GM18861 (cell line): ENCODE measurements around the gene PRCD.

ENCODE experiments used
- ATAC-seq: cut with Tn5 transposase; IDR thresholded peaks from one replicate; pipeline ENCODE4 v1.9.1; 2021; ENCODE audit not compliant: unreplicated experiment

The PRCD gene, protein sequence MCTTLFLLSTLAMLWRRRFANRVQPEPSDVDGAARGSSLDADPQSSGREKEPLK

DNA sequence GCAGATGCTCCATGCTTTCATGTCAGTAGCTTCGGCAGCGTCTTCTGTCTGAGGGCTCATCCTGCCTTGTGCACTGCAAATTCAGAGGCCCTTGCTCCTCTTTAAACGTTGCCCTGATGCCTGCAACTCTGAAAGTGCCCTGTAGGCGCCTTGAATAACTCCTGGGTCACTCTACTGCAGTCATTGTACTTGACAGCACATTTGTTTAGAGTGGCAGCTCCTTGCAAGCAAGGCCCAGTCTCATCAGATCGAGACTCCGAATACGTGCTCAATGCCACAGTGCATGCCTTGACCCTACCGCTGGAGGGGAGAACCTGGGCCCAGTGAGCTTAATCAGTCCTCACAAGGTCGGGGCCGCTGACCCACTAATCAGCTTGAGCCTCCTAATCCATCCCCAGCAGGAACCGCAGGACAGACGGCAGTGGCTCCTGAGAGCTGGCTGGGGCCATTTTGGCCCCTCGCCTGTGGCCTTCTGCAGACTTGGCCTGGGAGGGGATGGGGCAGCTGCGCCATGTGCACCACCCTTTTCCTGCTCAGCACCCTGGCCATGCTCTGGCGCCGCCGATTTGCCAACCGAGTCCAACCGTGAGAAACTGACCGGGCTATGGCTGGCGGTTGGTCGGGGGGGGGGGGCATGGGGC is at the start of gene PRCD:
Gene PRCD, plus strand, starts transcription at position 414 of the 641 bp plus-strand sequence. Its CDS starts 98 bp downstream, at position 512.
- no peak for ATAC-seq

DNA sequence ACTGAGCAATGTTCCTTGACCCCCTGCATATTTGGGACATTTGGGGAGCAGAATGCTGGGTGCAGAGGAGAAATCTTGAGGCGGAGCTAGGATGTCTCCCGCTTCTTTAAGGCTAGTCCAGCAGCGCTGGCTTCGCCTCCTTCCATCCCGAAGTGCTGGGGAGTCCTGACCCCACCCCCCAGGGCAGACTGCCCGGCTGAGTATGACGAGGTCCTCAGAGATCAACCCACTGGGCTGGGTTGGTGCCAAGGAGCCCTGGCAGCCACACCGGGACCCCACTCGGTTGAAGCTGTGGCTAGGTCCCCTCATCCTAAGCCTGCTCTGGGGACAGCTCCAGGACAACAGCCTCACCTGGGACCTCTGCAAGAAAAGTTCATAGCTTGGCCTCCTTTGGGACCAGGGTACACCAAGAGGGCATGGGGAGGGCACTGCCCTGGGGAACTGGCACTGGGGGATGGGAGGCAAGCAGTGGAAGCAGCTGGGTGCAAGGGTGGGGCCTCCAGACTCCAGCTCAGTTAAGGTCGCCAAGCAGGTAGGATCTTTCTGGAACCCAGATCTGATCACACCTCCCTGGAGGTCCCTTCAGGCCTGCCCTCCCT is 49.6 kb upstream of the PRCD start:
- ATAC-seq = no peak

DNA sequence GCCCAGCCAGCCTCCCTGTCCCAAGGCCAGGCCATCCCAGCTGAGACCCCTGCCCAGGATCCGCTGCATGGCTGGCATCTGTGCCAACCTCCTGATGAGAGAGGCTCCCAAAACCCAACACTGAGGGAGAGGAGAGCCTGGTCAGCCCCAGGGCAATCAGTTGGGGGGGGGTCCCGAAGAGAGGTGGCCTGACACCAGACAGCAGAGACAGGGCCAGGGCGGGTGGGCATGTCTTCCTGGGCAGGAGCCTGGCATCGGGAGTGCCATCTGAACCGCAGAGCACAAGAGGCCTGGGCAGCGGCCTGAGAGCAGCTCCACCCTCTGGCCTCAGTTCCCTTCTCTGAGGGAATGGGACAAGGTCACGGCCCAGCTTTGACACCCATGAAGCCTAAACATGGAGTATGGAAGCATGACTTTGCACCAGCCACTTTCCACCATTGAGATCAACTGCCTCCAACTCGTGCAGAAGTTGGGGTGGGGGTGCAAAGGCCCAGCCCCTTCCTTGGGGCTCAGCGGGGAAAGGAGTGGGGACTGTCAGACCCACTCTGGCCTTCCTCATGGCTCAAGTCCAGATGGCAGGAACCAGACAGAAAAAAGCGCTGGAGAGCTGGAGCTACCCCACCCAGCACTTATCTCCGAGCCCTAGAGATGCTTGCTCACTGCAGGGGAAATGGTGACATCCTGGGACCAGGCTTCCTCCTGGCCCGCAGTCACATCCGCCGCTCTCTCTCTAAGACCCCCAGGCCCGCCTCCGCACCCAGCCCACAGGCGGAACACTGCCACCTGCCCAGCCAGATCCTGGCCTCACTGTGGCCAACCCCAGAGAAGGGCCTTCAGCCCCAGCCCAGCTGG is 48.3 kb upstream of the PRCD start:
- ATAC-seq = peak; percentile 10

DNA sequence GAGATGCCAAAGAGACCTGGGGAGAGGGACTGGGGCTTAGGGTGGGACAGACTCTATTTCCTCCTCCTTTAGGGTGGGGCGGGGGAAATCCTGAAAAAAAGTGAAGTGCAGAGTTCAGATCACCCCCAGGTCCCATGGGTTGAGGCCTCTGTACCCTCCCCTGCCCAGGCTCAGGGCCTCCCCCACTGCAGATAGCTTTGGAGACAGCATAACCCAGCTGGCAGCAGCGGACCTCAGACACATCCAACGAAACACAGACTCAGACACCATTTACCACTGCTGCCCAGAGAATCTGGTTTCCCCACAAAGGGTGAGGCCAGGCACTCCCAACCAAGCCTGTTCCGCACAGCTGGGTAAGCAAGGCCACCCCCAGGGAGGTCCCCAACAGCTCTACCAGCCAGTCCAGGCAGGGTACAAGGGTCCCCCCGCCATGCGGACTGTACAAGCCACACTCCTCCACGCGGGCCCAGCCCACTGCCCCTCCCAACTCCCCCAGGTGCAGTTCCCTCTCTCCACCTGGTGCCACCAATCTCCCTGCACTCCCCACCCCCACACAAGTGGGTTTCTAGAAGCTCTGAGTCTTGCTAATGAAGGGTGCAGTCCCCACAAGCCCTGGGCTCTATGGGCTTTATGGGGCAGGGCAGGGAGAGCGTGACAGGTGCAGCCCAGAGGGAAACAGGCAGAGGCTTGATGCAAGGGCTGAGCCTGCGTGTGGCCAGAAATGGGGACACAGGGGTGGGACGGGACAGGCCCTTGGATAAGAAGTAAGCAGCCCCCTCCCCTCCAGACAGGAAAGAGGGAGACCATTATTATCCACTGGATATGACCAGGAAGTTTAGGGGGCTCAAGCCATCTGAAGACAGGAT is 47.5 kb upstream of the PRCD start:
- ATAC-seq = peak; percentile 28

DNA sequence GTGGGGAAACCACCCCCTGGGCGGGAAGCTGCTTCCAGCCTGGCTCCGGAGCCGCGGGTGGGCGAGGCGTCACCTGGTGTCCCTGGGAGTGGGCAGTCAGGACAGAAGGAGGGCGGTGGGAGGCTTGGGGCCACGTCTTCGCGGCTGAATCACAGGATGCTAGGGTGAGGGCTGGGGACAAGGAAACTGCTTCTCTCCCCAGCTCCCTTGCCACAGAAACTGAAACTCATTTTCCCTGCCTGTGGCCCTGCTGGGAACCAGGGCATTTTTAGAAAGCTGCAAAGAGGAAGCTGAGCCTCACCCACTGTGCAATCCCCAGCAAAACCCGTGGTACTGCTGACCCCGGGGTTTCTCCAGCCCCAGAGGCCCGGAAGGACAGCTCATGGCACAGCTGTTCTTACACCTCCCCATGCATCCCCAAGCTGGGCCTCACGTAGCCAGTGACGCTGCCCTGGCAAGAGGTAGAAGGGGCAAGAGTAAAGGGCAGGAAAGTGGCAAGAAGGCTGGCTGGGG is 46.8 kb upstream of the PRCD start:
- peak; percentile 42 for ATAC-seq

DNA sequence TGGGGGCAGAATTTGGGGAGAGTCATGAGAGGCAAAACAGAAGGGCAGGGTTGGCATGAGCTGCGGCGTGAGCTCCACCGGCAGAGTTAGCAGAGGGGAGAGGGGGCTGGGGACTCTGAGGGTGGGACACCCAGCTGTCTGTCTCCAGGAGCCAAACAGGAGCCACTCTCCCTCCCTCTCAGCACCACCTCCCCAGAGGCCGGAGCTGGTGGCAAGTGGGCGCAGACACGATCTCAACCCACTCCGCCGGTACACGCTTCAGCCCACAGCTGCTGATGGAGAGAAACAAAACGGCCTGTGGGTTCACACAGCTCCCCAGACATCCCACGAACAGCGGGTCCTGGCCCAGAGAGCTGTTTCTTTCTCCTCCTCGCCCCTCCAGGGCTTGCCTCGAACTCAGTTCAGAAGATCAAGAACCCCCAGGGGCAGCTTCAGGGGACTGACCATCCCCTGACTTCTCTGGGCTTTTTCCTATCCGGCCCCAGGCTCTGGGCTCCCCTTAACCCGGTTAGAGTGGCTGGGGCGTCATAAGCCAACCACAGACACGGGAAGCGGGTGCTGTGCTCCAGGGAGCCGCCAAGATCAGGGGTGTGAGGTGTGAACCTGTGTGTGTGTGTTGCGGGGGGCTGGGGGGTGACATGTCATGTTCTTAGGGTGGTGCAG is 46.2 kb upstream of the PRCD start:
- no peak for ATAC-seq

DNA sequence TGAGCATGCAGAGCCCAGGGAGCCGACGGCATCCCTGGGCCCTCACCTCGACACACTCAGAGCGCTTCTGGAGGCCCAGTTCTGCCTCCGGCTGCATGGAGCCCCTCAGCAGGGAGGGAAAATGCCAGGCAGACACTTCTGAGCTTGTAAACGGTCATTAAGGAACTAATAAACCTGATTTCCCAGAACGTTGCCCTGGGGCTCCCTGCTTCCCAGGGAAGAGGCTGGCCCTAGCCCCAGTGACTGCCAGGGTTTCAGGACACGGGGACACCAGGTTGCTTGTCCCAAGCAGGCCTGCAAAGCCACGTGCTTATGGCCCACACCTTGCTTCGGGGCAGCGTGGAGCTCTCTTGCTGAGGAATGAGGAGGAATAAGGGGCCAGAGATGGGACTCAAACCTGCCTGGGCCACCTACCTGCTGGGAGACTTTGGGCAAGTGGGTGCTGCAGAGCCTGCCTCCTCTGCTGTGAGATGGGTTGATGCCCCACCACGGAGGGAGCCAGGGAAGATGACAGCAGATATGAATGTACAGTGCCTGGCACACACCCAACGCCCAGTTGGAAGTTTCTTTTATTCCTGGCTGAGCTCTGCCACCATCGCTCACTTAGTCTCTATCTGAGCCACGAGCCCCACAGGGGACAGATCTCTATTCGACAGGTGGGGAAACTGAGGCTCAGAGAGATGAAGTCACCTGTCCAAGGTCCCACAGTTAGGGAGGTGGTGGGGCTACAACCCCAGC is 44.0 kb upstream of the PRCD start:
- ATAC-seq = no peak

DNA sequence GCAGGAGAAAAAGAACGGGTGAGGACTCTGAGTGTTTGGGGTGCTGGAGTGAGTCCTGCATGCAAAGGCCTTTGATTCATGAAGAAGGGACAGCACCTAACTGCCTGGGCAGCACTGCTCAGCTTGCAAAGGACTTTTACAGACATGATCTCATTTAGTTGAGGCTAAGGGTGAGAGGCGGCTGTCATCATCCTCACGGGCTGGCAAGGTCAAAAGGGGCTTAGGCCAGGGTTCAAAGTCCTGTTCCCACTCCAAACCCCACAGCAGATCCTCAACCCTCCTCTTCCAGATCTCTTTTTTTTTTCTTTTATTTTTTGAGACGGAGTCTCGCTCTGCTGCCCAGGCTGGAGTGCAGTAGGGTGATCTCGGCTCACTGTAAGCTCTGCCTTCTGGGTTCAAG is 43.4 kb upstream of the PRCD start:
- ATAC-seq = no peak

DNA sequence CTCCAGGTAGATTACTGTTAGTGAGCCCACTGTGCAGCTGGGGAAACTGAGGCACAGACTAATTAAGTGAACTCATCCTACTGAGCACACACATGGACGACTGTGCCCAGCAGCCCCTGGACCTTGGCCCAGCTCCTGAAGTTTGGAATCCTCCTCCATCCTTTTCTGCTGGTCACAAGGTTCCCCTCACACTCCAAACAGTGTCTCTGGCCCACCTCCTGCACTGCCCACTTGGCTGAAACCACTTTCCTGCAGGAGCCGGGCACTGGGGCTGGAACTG is 42.2 kb upstream of the PRCD start:
- no peak for ATAC-seq

DNA sequence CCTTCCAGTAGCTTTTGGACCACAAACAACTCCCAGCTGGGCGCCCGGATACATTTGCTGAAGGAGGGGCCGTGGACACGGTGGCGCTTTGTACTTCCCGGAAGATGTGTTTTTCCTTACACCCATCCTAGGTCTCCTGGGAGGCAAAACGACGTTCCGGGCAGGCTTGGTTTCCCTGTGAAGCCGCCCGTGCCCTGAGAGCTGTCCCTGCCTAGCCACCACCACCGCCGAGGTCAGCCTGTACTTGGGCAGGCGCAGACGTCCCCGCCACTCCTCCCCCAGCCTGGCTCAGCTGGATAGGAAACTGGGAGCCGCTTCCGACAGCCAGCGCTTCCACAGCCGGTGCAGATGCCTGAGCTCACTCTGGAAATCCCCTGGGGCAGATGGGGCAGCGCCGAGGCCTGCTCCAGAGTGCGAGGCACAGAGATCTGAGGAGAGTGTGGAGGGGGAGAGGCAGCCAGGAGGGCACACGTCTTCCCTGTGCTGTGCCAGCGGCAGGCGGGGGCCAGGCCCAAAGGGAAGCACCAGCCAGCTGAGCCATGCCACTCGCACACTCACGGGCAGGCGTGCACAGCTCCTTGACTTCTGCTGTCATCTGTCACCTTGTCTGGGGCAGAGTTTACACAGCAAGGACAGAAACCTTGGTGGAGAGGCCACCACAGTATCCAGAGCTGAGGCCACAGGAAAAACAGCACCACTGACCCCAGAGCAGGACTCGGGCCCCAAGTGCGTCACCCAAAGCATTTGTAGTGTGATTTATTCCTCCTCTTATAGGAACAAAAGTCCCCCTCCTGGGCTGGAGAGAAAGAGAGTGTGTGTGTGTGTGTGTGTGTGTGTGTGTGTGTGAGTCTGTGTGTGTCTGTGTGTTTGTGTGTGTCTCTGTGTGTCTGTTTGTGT is 41.6 kb upstream of the PRCD start:
- ATAC-seq = no peak

DNA sequence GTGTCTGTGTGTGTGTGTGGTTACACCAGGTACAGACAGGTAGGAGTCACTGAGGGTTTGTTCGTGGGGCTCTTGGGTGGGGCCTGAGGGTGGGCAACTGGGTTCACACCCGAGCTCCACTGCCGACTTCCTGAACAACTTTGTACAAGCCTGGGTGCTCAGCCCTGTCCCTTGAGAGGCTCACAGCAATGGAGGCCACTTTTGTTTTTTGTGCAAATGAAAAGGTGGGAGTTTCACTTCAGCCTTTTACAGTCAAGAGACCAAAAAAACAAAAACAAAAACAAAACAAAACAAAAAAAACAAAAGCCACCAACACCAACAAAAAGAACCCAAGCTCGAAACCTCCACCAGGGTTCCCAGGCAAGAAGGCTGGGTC is 41.0 kb upstream of the PRCD start:
- ATAC-seq = no peak

DNA sequence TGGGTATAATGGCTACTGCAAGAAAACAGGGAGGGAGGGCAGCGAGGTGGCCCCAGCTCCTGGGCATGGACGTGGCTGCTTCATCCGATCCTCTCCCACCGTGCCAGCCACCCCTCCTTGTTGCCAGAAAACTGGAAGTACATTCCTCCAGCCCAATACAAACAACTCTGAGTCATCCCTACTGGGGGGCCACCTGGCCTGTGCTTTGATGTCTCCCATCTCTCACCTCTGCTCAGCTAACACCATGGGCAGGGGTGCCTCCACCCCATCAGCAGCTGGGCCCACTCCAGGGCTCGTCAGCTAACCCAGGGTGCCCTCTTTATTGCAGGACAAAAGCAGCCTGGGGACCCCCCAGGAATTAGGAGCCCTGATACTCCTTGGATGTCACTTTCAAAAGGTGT is 40.6 kb upstream of the PRCD start:
- ATAC-seq = no peak

DNA sequence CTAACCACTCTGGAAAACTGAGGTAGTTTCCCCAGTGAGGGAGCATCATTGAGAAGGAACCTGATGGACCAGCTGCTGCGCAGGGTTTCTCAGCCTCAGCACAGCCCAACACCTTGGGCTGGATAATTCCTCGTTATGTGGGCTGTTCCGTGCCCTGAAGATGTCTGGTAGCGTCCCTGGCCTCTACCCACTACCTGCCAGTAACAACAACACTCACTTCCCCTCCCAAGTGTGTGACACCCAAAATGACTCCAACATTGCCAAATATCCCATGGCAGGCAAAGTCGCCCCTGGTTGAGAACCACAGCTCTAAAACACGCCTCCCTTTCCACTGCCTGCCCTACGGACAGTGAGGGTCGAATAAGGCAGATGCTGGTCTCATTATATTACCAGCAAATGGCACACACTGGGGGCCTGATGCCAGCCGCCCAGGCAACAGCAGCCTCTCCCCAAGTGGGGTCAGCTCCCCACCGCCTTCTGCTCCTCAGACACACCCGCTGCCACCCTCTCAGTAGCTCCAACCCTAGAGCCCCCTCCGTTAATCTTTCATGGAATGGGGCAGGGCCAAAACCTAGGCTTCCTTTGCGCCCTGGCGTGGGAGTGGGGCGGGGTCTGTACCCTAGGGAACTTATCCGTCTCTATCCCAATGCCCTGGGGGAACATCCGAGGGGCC is 39.6 kb upstream of the PRCD start:
- ATAC-seq = no peak

DNA sequence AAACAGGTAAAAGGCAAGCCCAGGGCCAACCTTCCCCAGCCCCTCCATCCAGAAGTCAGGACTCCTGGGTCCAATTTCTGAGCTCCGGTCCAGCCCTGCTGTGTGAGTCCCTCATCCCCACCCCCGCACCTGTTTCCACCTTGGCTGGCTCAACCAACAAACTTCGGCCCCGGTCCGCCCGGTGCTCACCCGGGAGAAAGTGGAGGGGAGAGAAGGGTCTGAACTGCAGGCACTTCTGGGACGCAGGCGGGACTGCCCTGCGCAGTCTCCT is 39.2 kb upstream of the PRCD start:
- no peak for ATAC-seq

DNA sequence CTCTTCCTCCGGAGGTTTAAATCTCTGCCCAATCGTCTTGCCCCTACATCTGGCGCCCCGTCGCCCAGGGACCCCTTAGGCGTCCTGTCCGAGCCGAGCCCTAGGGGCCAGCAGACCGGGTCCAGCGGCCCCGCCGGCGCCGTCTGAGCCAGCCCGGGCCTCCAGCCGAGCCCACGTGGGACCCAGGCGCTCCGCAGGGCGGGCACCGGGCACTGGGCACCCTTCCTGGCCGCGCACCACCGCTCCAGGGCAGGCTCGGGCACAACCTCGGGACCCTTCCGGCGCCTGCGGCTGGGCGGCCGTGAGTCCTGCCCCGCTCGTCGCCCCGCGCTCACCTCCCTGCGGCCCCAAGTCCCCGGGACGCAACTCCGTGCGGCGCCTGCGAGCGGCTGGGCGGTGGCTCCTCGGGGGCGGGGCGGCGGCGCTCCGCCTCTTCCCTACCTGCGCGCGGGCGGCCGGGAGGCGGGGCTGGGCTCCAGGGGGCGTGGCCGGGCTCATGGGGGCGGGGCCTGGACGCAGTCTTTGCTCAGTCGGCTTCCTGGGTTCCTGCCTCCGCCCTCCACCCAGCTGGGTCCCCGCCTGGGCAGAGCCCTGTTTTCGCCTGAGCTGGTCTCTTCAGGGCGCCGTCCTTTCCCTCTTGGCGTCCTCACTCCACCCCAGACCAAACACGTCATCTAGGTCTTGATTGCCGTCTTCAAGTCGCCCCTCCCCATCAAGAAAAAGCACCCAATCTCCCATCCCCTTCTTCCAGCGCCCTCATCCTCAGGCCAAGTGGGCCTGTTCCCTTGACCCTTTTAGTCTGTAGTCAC is 38.6 kb upstream of the PRCD start, which contains the start of gene RHBDF2:
Gene RHBDF2, minus strand, starts transcription at position 406 of the 809 bp plus-strand sequence. CDS start 19,899 bp downstream, outside the sequence.
- peak; percentile 37 for ATAC-seq

DNA sequence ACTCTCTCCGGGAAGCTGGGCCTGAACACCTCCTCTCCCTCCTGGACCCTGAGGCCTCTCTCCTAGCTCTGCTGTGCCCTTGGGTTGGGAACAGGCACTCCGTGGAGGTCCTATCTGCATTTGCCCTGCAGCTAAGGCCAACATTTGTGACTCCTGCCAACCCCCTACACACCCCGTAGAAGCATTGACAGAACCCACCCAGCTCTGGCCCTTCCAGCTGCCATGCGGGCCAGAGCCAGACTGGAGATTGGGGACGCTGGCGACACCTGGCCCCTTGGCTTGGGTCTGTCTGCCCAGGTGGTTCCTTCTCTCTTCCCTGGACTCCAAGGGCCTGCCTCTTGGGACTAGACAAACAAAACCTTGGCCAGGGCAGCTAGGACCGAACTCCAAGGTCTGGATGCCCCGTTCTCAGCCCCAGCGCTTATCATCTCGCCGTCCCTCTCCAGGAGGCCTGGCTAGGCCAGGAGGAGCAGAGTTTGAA is 38.0 kb upstream of the PRCD start:
- ATAC-seq = no peak
